ENCODE data around the gene SDR39U1.
A peak's percentile ranks its signal among the peaks of the same experiment; 100 is the strongest.
"Not testable (repeated sequence)": the region's sequence is repeated elsewhere in the genome, so short reads cannot be mapped to it uniquely, and the experiment has no call there.

The SDR39U1 gene, protein sequence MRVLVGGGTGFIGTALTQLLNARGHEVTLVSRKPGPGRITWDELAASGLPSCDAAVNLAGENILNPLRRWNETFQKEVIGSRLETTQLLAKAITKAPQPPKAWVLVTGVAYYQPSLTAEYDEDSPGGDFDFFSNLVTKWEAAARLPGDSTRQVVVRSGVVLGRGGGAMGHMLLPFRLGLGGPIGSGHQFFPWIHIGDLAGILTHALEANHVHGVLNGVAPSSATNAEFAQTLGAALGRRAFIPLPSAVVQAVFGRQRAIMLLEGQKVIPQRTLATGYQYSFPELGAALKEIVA

DNA sequence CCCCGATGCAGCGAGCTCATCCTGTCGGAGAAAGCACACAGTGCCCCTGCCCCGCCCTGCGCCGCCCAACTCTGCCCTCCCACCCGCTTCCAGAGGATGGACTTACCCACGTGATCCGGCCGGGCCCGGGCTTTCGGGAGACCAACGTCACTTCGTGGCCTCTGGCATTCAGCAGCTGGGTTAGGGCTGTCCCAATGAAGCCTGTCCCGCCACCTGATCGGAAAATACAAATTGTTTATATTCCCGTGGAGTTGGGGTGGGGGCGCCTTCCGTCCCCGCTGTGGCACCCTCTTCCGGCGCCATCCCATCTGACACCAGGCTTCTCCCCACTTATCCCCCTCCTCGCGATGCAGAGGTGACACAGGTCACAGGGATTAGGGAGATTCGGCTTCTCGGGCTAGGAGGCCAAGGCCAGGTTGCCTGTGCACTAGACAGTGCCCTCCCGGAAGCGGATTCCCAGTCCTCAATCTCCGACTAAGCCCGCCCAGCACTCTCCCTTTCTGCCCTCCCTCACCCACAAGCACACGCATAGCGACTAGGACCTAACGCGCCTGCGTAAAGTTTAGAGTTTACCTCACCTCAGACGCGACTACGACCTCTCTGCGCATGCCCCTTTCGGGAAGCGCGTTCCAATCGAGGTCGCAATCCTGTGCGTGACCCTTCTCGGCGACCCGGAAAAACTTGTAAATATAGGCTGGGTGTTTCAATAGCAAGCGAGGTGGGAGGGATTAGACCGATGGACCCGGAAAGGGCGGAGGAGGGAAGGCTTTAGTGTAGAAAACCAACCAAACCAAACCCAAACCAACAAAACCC lies at the start of gene SDR39U1:
TSS of gene SDR39U1 (minus strand) at position 537 of the 813 bp plus-strand sequence. CDS start at position 530, 7 bp downstream.
- DNase-seq = peak; percentile 99

DNA sequence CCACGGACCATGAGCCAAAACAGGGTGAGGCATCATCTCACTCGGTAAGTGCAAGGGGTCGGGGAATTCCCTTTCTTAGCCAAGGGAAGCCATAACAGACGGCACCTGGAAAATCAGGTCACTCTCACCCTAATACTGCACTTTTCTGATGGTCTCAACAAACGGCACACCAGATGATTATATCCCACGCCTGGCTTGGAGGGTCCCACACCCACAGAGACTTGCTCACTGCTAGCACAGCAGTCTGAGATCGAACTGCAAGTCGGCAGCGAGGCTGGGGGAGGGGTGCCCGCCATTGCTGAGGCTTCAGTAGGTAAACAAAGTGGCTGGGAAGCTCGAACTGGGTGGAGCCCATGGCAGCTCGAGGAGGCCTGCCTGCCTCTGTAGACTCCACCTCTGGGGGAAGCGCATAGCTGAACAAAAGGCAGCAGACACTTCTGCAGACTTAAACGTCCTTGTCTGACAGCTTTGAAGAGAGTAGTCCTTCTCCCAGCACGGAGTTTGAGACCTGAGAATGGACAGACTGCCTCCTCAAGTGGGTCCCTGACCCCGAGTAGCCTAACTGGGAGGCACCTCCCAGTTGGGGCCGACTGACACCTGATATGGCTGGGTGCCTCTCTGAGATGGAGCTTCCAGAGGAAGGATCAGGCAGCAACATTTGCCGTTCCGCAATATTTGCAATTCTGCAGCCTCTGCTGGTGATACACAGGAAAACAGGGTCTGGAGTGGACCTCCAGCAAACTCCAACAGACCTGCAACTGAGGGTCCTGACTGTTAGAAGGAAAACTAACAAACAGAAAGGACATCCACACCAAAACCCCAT lies 49.2 kb upstream of the SDR39U1 start:
- DNase-seq = not testable (repeated sequence)

DNA sequence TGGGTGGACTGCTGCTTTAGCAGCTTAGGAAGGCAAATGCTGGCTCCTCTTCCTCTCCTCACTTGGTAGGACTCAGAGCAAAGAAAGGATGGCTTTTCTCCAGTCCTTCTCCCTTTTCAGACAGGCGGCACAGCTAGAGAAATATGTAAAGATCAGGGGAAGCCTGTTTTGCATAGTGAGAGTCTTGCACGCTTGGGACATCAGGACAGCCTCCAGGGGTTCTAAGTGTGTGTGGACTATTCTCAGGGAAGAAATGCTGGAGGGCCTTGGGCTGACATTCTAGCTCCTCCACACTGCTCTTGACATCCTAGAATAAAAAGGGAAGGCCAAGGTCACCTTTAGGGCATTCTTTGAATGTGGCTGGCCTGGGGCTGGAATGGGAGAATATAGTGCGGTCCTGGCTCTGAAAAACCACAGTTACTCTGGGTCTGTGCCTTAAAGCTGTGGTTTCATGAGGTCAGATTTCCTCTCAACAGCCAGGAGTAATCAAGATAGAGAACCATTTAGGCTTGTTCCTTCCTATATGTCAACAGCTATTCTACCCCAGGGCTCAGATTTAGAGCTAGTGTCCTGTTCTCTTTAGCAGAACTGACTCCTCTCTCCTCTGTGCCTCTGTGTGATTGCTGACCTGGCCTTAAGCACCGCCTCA lies 41.2 kb upstream of the SDR39U1 start:
- peak; percentile 48 for DNase-seq

DNA sequence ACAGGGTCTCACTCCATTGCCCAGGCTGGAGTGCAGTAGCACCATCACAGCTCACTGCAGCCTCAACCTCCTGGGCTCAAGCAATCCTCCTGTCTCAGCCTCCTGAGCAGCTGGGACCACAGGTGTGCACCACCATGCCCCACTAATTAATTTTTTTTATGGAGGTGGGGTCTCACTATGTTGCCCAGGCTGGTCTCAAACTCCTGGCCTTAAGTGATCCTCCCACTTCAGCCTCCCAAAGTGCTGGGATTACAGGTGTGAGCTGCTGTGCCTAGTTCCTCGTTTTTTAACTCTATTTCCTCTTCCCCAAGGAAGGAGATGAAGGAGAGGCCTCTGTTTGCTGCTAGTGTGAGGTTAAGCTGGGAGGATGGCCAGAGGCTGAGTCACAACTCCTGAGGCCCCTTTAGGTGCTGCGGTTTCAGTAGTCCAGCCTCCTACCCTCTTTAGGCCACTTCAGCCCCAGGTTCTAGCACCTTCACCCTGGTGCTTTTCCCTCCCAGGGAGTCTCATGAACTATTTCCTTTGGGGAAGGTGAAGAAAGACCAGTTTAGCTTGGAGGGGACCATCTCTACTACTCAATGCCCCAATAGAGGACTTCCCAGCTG lies 40.2 kb upstream of the SDR39U1 start:
- not testable (repeated sequence) for DNase-seq

DNA sequence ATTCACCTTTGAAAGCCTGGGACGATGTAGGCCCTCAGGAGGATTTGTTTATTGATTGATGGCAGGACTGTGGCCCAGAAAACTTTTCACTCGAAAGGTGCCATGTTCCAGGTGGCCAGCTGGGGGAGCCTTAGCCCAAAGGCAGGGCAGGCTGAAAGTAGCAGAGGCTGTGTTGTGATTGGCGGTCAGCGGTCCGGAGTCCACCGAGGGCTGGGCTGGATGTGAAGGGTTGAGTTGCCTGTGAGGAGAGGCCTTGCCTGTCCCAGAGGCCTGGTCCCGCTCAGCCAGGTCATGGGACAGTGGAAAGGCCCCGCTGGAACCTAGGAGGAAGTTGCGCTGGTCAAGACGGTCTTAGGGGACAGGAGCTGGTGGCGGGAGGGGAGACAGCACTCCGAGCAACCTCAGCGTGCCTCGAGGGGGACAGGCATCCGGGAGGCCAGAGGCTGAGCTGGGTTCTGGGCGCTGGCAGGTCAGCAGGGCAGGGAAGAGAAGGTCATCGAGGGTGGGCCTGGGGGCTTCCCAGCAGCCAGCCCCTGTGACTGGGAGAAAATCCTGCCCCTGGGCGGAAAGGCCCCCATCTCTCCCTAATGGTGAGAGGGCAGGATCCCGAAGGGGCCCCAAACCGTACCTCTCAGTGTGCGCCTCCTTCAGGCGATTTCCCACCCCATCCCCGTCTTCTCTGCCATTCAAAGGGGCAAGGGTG lies 39.2 kb upstream of the SDR39U1 start:
- DNase-seq = peak; percentile 69

DNA sequence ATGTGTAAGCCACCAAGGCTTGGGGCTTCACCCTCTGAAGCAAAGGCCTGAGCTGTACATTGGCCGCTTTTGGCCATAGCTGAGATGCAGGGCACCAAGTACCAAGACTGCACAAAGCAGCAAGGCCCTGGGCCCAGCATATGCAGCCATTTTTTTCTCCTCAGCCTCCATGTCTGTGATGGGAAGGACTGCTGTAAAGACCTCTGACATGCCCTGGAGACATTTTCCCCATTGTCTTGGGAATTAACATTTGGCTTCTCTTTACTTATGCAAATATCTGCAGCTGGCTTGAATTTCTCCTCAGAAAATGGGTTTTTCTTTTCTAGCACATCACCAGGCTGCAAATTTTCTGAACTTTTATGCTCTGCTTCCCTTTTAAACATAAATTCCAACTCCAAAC lies 37.4 kb upstream of the SDR39U1 start:
- DNase-seq = not testable (repeated sequence)

DNA sequence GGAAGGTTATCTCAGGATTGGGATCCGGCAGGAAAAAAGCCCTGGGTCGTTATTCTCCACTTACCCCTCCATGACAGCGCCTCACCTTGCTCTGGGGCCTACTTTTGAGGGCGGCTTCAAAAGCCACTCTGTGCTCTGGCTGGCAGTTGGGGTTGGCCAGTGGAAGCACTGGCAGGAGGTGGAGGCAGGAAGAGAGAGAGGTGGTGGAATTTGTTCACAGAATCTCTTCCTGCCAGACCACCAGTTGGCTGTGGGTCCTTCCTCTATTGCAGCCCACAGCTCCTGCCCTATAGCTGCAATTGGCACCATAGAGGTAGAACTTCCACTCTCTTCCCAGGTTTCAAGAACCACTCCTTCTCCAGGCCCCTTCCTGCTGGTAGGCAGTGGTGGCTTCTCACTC lies 32.7 kb upstream of the SDR39U1 start:
- no peak for DNase-seq

DNA sequence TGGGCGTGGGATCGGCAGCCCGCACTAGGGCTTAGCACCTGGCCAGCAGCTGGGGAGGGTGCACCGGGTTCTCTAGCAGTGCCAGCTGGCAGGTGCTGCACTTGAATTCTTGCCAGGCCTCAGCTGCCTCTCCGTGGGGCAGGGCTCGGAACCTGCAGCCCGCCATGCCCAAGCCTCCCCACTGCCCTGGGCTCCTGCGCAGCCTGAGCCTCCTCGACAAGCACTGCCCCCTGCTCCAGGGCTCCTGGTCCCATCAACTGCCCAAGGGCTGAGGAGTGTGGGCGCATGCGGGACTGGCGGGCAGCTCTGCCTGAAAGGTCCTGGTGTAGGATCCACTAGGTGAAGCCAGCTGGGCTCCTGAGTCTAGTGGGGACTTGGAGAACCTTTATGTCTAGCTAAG lies 30.6 kb upstream of the SDR39U1 start:
- no peak for DNase-seq

DNA sequence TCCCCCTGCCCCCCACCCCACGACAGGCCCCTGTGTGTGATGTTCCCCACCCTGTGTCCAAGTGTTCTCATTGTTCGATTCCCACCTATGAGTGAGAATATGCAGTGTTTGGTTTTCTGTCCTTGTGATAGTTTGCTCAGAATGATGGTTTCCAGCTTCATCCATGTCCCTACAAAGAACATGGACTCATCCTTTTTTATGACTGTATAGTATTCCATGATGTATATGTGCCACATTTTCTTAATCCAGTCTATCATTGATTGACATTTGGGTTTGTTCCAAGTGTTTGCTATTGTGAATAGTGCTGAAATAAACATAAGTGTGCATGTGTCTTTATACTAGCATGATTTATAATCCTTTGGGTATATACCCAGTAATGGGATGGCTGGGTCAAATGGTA lies 27.9 kb upstream of the SDR39U1 start:
- DNase-seq = not testable (repeated sequence)

DNA sequence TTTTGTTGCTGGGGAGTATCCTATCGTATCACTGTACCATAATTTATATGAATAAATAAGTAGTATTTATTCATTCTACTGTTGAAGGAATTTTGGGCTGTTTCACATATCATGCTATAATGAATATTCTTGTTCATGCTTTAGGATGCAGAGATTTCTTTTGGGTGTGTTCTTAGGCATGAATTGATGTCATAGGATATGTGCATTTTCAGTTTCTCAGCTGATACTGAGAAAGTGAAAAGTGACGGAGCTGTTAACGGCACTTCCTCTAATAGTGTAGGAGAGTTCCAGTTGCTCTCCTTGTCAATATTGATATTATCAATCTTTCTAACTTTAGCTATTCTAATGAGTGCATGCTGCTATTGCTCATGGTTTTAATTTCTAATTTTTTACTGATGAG lies 23.2 kb upstream of the SDR39U1 start:
- no peak for DNase-seq

DNA sequence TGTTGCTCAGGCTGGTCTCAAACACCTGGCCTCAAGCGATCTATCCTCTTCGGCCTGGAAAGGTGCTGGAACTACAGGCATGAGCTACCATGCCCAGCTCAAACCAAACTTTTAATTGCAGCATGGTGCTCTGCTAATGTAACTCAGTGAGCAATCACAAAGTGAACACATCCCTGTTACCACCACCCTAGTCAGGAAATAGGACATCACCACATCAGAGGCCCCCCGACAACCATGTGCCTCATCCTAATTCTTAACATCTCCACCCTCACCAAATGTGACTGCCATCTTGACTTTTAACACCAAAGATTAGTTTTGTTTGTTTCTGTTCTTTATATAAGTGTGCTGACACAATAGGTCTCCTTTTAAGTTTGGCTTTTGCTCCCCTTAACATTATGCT lies 22.8 kb upstream of the SDR39U1 start:
- DNase-seq = no peak

DNA sequence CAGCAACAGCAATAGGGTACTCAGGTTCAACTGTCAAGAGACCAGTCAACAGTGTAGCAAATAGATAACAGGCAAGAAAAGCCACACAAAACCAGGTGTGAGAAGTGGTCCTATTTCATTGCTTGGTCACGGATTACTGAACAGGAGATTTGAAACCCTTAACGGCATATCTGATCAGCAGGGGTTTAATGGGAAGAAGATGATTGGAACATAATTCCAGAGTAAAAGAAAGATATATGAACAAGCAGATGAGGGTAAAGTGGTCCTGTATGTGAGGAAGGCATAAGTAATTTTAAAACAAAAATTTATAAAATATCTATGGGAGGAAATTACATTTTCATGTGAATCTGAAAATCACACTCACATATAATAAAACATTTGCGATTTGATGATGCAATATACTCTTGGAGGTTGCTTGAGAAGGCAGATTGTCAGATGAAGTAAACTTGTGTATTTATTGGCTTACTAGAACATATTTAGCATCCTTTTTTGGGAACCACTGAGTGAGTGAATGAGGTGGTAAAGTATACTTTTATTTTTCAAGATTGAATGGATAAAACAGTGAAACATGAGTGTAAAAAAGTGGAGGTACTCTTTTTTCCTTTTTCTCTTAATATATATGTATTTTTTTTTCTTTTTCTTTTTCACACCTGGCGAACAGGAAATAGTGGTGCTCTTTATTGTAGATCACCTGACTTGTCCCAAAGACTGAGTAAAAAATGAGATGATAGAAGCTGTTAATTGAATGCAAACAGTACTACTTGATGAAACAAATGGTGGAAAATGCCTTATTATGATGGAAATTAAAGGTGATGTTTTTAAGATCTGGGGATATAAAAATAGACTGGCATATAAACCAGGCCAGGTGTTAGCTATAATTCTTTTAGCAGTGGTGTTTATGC lies 21.6 kb upstream of the SDR39U1 start:
- no peak for DNase-seq

DNA sequence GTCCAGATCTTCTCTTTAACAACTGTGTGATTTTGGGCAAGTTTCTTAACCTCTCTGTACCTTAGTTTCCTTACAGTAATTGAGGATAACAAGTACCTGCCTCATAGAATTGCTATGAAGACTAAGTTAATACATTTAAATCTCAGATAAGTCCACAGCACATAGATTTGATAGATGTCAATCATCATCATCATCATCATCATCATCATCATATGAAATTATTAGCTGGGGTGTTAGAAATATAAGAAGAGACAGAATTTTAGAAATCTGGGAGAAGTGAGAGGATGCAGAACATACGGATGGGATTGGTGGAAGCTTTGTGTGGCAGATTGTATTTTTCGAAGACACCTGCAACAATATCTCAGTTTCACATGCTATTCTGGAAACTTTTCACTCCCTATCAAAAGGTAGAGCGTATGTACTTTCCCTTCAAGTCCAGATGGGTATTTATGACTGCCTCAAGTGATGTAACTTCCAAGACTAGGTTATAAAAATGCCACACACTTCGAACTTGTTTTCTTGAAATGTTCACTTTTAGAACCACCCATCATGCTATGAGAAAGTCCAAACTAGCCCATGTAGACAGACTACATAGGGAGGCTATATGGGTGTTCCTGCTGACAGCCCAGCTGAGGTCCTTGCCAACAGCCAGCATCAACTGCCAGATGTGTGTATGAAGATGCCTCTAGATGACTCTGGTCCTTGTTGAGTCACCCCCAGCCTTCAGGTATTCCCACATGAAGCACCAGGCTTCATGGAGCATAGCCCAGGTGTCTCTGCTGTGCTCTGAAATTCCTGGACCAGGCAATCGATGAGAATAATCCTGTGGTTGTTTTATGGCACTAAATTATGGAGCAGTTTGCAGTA lies 20.7 kb upstream of the SDR39U1 start:
- DNase-seq = no peak

DNA sequence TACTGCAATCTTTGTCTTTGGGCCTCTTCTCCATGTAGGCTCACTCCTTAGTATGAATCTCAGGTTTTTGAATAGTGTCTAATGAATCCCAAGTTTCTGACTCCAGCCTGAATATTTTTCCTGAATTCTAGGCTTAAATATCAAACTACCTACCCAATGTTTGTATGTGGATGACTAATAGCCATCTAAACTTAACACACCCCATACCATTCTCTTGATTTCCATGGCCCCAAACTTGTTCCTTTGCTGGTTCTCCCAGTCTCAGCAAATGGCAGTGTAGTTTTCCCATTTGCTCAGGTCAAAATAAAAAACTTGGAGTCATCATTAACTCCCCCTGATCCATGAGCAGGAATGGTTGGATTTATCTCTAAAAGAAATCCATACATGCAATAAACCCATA lies 18.8 kb upstream of the SDR39U1 start:
- no peak for DNase-seq

DNA sequence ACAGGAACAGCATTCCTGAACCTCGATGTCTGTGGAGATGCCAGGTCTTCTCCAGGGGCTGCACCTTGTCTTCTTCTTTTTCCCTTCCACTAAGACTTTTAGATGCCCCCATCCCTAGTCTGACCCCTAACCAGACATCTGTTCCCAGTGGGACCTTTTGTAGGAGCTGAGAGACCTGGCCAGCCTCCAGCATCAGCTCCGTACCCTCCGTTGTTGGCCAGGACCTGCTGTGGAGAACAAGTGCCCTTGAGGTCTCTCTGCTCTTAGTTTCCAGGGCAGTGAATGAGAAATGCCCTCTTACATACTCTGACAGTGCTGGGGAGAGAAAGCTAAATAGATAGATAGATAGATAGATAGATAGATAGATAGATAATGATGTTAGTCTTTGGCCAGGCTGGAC lies 16.8 kb upstream of the SDR39U1 start:
- DNase-seq = no peak

DNA sequence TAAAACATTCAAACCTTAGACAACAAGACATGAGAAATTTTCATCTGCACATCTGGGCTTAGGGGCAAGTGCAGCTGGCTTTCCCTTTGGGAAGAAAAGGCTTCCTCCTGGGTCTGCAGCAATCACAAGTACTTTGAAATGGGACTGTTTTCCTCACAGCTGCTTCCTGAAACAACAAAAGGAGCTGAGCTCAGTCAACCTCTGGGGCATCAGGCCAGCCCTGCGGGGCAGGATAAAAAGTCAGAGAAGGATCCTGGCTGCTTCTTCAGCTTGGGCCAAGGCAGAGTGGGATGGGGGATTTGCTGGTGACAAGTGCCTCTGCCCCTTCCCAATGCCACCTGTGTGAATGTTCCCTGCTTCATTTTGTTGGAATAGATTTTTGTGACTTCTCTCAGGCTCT lies 16.2 kb upstream of the SDR39U1 start:
- no peak for DNase-seq

DNA sequence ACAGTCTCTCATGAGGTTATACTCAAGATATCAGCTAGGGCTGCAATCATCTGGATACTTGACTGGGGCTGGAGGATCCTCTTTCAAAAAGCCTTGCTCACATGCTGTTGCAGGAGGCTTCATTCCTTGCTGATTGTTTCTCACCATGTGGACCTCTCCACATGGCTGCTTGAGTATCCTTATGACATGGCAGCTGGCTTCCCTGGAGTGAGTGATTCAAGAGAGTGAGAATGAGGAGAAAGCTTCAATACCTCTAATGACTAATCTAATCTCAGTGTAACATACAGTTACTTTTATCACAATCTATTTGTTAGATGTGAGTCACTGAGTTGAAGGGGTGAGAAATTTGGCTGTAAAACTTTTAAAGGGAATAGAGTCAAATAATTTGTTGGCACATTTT lies 14.4 kb upstream of the SDR39U1 start:
- DNase-seq = peak; percentile 16

DNA sequence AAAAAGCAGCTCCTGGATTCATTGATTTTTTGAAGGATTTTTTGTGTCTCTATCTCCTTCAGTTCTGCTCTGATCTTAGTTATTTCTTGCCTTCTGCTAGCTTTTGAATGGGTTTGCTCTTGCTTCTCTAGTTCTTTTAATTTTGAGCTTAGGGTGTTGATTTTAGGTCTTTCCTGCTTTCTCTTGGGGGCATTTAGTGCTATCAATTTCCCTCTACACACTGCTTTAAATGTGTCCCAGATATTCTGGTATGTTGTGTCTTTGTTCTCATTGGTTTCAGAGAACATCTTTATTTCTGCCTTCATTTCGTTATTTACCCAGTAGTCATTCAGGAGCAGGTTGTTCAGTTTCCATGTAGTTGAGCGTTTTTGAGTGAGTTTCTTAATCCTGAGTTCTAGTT lies 8.3 kb upstream of the SDR39U1 start:
- not testable (repeated sequence) for DNase-seq

DNA sequence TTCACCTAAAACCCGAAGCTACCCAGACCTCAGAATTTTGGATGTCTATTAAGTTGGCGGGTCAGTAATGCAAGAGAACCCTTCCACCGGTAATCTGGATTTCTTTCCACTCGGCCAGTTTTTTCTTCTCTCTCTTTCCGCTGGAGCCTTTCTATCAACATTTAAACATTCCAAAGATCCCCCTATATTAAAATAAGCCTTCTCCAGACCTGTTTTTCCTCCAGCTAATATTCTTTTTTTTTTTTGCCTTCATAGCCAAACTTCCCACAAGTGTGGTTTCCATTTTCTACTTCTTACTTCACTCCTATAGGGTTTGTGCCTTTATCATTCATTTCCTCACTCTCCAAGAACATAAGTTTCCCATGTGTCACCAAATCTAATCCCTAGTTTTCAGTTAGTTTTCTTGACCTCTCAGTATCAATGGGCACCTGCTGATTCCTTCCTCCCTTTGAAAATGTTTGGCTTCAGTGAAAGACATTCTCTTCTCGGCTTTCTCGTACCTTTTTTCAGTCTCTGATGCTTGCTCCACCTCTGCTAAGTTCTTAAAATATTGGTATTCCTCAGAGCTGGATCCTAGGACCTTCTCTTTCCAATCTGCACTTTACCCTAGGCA lies 583 bp upstream of the SDR39U1 start:
- no peak for DNase-seq
